Measurements from ENCODE around the gene GID4.

Gene GID4

GRCh38 chr17:18094409-18094807 lies 55.2 kb downstream of the GID4 start:
- H3K4me3 ChIP-seq (ENCODE audit: low read depth, low read length) = no peak overlapping the region
- TF ChIP-seq CTCF (conservative IDR thresholded peaks at IDR 0.05; ENCODE audit: low read depth, low read length) = no peak
- no peak for DNase-seq (ENCODE audit: low read depth)

- no peak overlapping the region for H3K4me3 ChIP-seq (ENCODE audit: low read depth, low read length)
- no peak for DNase-seq (ENCODE audit: low read depth)
- no peak for TF ChIP-seq CTCF (conservative IDR thresholded peaks at IDR 0.05; ENCODE audit: low read depth, low read length)
These were observed 60.3 kb downstream of the GID4 start for GRCh38 chr17:18099516-18099915.

GRCh38 chr17:18100616-18101015 lies 61.4 kb downstream of the GID4 start:
- TF ChIP-seq CTCF (conservative IDR thresholded peaks at IDR 0.05; ENCODE audit: low read depth, low read length) = no peak
- no peak overlapping the region for H3K4me3 ChIP-seq (ENCODE audit: low read depth, low read length)
- DNase-seq (ENCODE audit: low read depth) = no peak

- DNase-seq (ENCODE audit: low read depth) = no peak
- no peak overlapping the region for H3K4me3 ChIP-seq (ENCODE audit: low read depth, low read length)
- TF ChIP-seq CTCF (conservative IDR thresholded peaks at IDR 0.05; ENCODE audit: low read depth, low read length) = no peak
These were observed 62.6 kb downstream of the GID4 start for GRCh38 chr17:18101828-18102227.

- H3K4me3 ChIP-seq (ENCODE audit: low read depth, low read length) = no peak overlapping the region
- no peak for DNase-seq (ENCODE audit: low read depth)
- no peak for TF ChIP-seq CTCF (conservative IDR thresholded peaks at IDR 0.05; ENCODE audit: low read depth, low read length)
These were observed 63.4 kb downstream of the GID4 start for GRCh38 chr17:18102640-18103039.

GRCh38 chr17:18105027-18105426 lies 65.8 kb downstream of the GID4 start:
- no peak overlapping the region for H3K4me3 ChIP-seq (ENCODE audit: low read depth, low read length)
- DNase-seq (ENCODE audit: low read depth) = no peak
- no peak for TF ChIP-seq CTCF (conservative IDR thresholded peaks at IDR 0.05; ENCODE audit: low read depth, low read length)

- no peak for TF ChIP-seq CTCF (conservative IDR thresholded peaks at IDR 0.05; ENCODE audit: low read depth, low read length)
- no peak overlapping the region for H3K4me3 ChIP-seq (ENCODE audit: low read depth, low read length)
- DNase-seq (ENCODE audit: low read depth) = no peak
These were observed 66.4 kb downstream of the GID4 start for GRCh38 chr17:18105595-18105994.
